KMS-11 (cell line): Measurements from ENCODE around the gene SMC6.
A peak's percentile ranks its signal among the peaks of the same experiment; 100 is the strongest.

ENCODE experiments used
- H2AFZ ChIP-seq: fragments of 200-600 bp; sonication (generic); 2 replicates; pipeline ENCODE4 v1.6.1; 2016; ENCODE audit warnings: antibody characterized with exemption, mixed run types, low read depth
- H3K27ac ChIP-seq: fragments of 200-600 bp; sonication (generic); 2 replicates; pipeline ENCODE4 v1.6.1; 2016; ENCODE audit warnings: mild to moderate bottlenecking, mixed run types
- H3K27me3 ChIP-seq: fragments of 200-600 bp; sonication (generic); 2 replicates; pipeline ENCODE4 v1.6.1; 2017; ENCODE audit warnings: mild to moderate bottlenecking, low read depth, mixed run types, moderate library complexity; ENCODE audit not compliant: insufficient read depth
- H3K36me3 ChIP-seq: fragments of 200-600 bp; sonication (generic); 2 replicates; pipeline ENCODE4 v1.6.1; 2017; ENCODE audit warnings: mild to moderate bottlenecking, mixed run types; ENCODE audit not compliant: insufficient read depth
- H3K4me1 ChIP-seq: fragments of 200-600 bp; sonication (generic); 2 replicates; pipeline ENCODE4 v1.6.1; 2016; ENCODE audit warnings: mild to moderate bottlenecking, low read depth, mixed run types; ENCODE audit not compliant: poor library complexity, severe bottlenecking
- H3K4me2 ChIP-seq: fragments of 200-600 bp; sonication (generic); 2 replicates; pipeline ENCODE4 v1.7.0; 2016; ENCODE audit warnings: mild to moderate bottlenecking, mixed run types
- H3K4me3 ChIP-seq: fragments of 200-600 bp; sonication (generic); IDR thresholded peaks from 2 replicates; pipeline ENCODE4 v1.6.1; 2017; ENCODE audit warnings: low read depth, low read length, mixed read lengths; ENCODE audit not compliant: insufficient read depth
- H3K79me2 ChIP-seq: fragments of 200-600 bp; sonication (generic); 2 replicates; pipeline ENCODE4 v1.6.1; 2016; ENCODE audit warnings: low read depth, mixed run types; ENCODE audit not compliant: insufficient read depth
- H3K9ac ChIP-seq: fragments of 200-600 bp; sonication (generic); 2 replicates; pipeline ENCODE4 v1.6.1; 2016; ENCODE audit warnings: mild to moderate bottlenecking, mixed run types
- H4K20me1 ChIP-seq: fragments of 200-600 bp; sonication (generic); 2 replicates; pipeline ENCODE4 v1.6.1; 2016; ENCODE audit warnings: mild to moderate bottlenecking, mixed run types; ENCODE audit not compliant: insufficient read depth
- TF ChIP-seq, protein P1 (sequence below): fragments of 200-600 bp; sonication (generic); conservative IDR thresholded peaks from 2 replicates; pipeline ENCODE4 v1.6.1; 2017; ENCODE audit warnings: low read depth, mild to moderate bottlenecking, antibody characterized with exemption, low read length, moderate library complexity, mixed read lengths

Gene SMC6

GRCh38 chr2:17637131-17637906 lies 116.3 kb downstream of the SMC6 start:
- TF ChIP-seq, protein P1, sequence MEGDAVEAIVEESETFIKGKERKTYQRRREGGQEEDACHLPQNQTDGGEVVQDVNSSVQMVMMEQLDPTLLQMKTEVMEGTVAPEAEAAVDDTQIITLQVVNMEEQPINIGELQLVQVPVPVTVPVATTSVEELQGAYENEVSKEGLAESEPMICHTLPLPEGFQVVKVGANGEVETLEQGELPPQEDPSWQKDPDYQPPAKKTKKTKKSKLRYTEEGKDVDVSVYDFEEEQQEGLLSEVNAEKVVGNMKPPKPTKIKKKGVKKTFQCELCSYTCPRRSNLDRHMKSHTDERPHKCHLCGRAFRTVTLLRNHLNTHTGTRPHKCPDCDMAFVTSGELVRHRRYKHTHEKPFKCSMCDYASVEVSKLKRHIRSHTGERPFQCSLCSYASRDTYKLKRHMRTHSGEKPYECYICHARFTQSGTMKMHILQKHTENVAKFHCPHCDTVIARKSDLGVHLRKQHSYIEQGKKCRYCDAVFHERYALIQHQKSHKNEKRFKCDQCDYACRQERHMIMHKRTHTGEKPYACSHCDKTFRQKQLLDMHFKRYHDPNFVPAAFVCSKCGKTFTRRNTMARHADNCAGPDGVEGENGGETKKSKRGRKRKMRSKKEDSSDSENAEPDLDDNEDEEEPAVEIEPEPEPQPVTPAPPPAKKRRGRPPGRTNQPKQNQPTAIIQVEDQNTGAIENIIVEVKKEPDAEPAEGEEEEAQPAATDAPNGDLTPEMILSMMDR: no peak
- Histone ChIP-seq H4K20me1 (no peaks in the 10 kb centered on the region), H3K4me1 (no peaks in the 10 kb centered on the region), H3K4me3 (no peak overlapping the region), H3K27me3 (no peaks in the 10 kb centered on the region), H3K27ac (no peak overlapping the region), H3K36me3 (no peaks in the 10 kb centered on the region), H3K9ac (no peak overlapping the region), H2AFZ (no peak overlapping the region), H3K4me2 (no peak overlapping the region), H3K79me2 (no peaks in the 10 kb centered on the region)

DNA sequence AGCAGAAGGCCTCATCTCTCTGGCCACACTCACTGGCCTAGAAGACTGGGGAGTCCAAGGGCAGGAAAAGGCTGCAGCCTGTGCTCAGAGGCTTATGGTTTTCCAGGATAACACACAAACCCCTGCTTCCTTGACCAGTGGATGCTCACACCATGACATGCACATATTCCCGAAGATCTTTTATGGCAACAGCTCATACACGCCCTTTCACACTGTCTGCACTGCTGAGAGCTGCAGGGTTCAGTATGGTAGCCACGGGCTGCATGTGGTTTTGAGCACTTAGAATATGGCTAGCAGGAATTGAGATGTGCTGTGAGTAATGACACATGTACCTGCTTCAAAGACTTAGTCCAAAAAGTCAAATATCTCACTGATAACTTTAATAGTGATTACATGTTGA lies 117.4 kb downstream of the SMC6 start:
- Histone ChIP-seq H3K4me3 (no peak overlapping the region), H3K4me2 (no peak overlapping the region), H3K79me2 (no peaks in the 10 kb centered on the region)

DNA sequence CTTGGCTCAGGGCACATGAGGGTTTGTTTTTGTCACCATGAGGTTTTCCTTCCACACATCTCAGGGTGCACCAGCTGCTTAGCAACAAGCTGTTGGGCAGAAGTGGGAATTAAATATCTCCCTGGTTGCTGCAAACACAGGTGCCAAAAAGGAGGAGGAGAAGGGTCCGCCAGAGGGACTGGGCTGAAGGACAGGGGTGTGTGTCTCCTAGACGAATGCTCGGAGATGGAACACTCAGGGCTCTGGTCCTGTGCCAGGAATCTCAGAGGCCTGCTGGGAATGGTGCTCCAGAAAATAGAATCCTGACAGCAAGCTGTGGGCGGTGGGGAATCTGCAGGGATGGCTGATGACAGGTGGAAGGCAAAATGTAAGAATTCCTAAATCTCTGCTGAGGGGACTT lies 118.6 kb downstream of the SMC6 start:
- Histone ChIP-seq H3K36me3 (no peaks in the 10 kb centered on the region), H3K4me3 (no peak overlapping the region), H3K4me1 (peaks cover 6% of the 10 kb centered on the region), H3K27ac (no peak overlapping the region), H2AFZ (no peak overlapping the region), H3K9ac (no peak overlapping the region), H3K27me3 (no peaks in the 10 kb centered on the region), H4K20me1 (no peaks in the 10 kb centered on the region), H3K4me2 (no peak overlapping the region), H3K79me2 (no peaks in the 10 kb centered on the region)
- TF ChIP-seq, protein P1: no peak

More for the DNA sequence above, 117.4 kb downstream of the SMC6 start:
- Histone ChIP-seq H3K27me3 (no peaks in the 10 kb centered on the region), H3K9ac (no peak overlapping the region), H3K4me1 (no peaks in the 10 kb centered on the region), H4K20me1 (no peaks in the 10 kb centered on the region), H3K36me3 (no peaks in the 10 kb centered on the region), H3K27ac (no peak overlapping the region), H2AFZ (no peak overlapping the region)
- TF ChIP-seq, protein P1: no peak

GRCh38 chr2:17630089-17630488 lies 123.5 kb downstream of the SMC6 start:
- Histone ChIP-seq H3K4me3 (no peak overlapping the region), H3K4me2 (peak overlapping the region; percentile 33), H3K4me1 (peaks cover 38% of the 10 kb centered on the region), H3K9ac (no peak overlapping the region), H3K27ac (no peak overlapping the region), H3K79me2 (no peaks in the 10 kb centered on the region), H4K20me1 (no peaks in the 10 kb centered on the region), H3K36me3 (no peaks in the 10 kb centered on the region), H3K27me3 (no peaks in the 10 kb centered on the region), H2AFZ (no peak overlapping the region)
- TF ChIP-seq, protein P1: no peak
